ENCODE results near the gene NCAPG.

NCAPG gene

DNA sequence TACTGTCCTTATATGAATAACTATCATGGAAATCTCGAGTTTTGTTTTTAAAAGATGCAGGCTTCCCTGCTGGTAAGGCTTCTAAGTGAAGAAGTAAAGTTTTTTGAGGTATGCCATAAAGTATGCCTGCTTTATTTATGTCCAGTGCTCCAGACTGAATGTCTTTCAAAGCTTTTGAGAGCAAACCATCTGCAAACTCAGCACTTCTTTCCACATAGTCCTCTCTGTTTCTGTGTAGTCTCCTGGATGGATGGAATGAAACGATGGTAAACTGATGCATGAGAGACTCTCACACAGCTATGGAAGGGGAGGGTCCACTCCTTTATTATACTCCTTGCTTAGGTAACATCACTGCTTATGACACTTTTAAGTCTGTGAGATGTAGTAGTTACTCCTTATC is 73.7 kb downstream of the NCAPG start:
- TF ChIP-seq, protein P1, sequence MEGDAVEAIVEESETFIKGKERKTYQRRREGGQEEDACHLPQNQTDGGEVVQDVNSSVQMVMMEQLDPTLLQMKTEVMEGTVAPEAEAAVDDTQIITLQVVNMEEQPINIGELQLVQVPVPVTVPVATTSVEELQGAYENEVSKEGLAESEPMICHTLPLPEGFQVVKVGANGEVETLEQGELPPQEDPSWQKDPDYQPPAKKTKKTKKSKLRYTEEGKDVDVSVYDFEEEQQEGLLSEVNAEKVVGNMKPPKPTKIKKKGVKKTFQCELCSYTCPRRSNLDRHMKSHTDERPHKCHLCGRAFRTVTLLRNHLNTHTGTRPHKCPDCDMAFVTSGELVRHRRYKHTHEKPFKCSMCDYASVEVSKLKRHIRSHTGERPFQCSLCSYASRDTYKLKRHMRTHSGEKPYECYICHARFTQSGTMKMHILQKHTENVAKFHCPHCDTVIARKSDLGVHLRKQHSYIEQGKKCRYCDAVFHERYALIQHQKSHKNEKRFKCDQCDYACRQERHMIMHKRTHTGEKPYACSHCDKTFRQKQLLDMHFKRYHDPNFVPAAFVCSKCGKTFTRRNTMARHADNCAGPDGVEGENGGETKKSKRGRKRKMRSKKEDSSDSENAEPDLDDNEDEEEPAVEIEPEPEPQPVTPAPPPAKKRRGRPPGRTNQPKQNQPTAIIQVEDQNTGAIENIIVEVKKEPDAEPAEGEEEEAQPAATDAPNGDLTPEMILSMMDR (IDR thresholded peaks at IDR 0.05; ENCODE audit: low read depth, low read length, poor library complexity, severe bottlenecking) = no peak
- no peak for TF ChIP-seq EZH2phosphoT487 (IDR thresholded peaks at IDR 0.05; ENCODE audit: borderline replicate concordance, low read length)
- no peaks in the 10 kb centered on the region for H3K9me3 ChIP-seq (ENCODE audit: control insufficient read depth, insufficient read depth, low read length)
- no peaks in the 10 kb centered on the region for H3K9me2 ChIP-seq (replicated peaks; ENCODE audit: control insufficient read depth, low read length)
- H3K4me3 ChIP-seq (ENCODE audit: low read length) = no peak overlapping the region
- no peaks in the 10 kb centered on the region for H3K79me2 ChIP-seq (ENCODE audit: control insufficient read depth, low read length)
- H3K4me1 ChIP-seq (ENCODE audit: control insufficient read depth, low read length) = no peaks in the 10 kb centered on the region
- H3F3A ChIP-seq (ENCODE audit: control insufficient read depth, insufficient read depth) = no peaks in the 10 kb centered on the region
- peaks cover 17% of the 10 kb centered on the region; the same call in 1 of the 2 replicates for H3K36me3 ChIP-seq (ENCODE audit: control insufficient read depth, low read length)
- no peak overlapping the region for H3K27ac ChIP-seq (ENCODE audit: low read depth, low read length)
- H3K27me3 ChIP-seq (ENCODE audit: control insufficient read depth, low read length) = no peaks in the 10 kb centered on the region
- no peaks in the 10 kb centered on the region for H4K20me1 ChIP-seq (ENCODE audit: control insufficient read depth, insufficient read depth, low read depth, low read length)
- no peak overlapping the region for H3K4me2 ChIP-seq (ENCODE audit: low read length)

DNA sequence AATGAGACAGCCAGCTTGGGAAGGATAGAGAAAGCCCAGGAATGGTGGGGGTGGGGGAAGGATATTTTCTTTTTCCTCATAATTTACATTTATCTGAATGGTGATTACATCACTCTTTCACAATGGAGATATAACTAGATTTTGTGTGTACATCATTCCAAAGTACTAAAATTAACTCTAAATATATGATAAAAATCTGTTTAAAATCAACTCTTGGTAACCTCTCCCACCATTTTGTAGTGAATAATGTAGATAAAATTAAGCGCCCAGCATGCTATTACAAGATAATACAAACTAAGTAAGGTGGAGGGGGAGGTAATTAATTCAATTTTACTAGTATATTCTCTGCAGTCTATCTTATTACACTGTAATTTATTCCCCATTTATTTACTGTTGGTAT is 78.9 kb downstream of the NCAPG start:
- Histone ChIP-seq H3K4me2 (ENCODE audit: low read length) (no peak overlapping the region), H4K20me1 (ENCODE audit: control insufficient read depth, insufficient read depth, low read depth, low read length) (no peaks in the 10 kb centered on the region), H3K9me3 (ENCODE audit: control insufficient read depth, insufficient read depth, low read length) (no peaks in the 10 kb centered on the region), H3K27me3 (ENCODE audit: control insufficient read depth, low read length) (no peaks in the 10 kb centered on the region), H3K36me3 (ENCODE audit: control insufficient read depth, low read length) (no peaks in the 10 kb centered on the region; the same call in 1 of the 2 replicates), H3K27ac (ENCODE audit: low read depth, low read length) (no peak overlapping the region), H3K9me2 (replicated peaks; ENCODE audit: control insufficient read depth, low read length) (no peaks in the 10 kb centered on the region), H3K4me3 (ENCODE audit: low read length) (no peak overlapping the region), H3K79me2 (ENCODE audit: control insufficient read depth, low read length) (no peaks in the 10 kb centered on the region), H3F3A (ENCODE audit: control insufficient read depth, insufficient read depth) (0 out of 2 replicates have a peak, but pooled peaks cover 3% of the 10 kb centered on the region), H3K4me1 (ENCODE audit: control insufficient read depth, low read length) (no peaks in the 10 kb centered on the region)
- no peak for TF ChIP-seq EZH2phosphoT487 (IDR thresholded peaks at IDR 0.05; ENCODE audit: borderline replicate concordance, low read length)
- TF ChIP-seq, protein P1 (IDR thresholded peaks at IDR 0.05; ENCODE audit: low read depth, low read length, poor library complexity, severe bottlenecking) = no peak

DNA sequence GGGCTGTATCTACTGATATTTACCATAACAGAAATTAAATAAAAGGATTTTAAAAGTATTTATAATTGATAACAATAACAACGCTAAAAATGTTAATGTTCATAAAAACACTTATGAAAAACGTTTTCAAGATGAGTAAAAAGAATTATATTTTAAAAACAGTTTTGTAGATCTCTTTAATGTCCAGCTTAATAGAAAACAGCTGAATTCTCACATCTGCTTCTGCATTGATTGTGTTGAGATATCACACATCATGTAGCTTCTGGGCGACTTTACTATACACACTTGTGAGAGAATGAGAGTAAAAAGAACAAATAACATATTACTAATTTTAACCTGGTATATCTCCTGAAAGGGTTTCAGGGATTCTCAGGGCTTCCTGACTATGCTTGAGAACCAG is 83.6 kb downstream of the NCAPG start:
- H3K27ac ChIP-seq (ENCODE audit: low read depth, low read length) = no peak overlapping the region
- no peaks in the 10 kb centered on the region for H3K4me1 ChIP-seq (ENCODE audit: control insufficient read depth, low read length)
- H3K27me3 ChIP-seq (ENCODE audit: control insufficient read depth, low read length) = no peaks in the 10 kb centered on the region
- TF ChIP-seq, protein P1 (IDR thresholded peaks at IDR 0.05; ENCODE audit: low read depth, low read length, poor library complexity, severe bottlenecking) = no peak
- TF ChIP-seq EZH2phosphoT487 (IDR thresholded peaks at IDR 0.05; ENCODE audit: borderline replicate concordance, low read length) = no peak
- 0 out of 2 replicates have a peak, but pooled peaks cover 3% of the 10 kb centered on the region for H3F3A ChIP-seq (ENCODE audit: control insufficient read depth, insufficient read depth)
- no peaks in the 10 kb centered on the region for H4K20me1 ChIP-seq (ENCODE audit: control insufficient read depth, insufficient read depth, low read depth, low read length)
- no peak overlapping the region for H3K4me2 ChIP-seq (ENCODE audit: low read length)
- no peaks in the 10 kb centered on the region for H3K79me2 ChIP-seq (ENCODE audit: control insufficient read depth, low read length)
- H3K36me3 ChIP-seq (ENCODE audit: control insufficient read depth, low read length) = peaks cover 15% of the 10 kb centered on the region
- H3K9me3 ChIP-seq (ENCODE audit: control insufficient read depth, insufficient read depth, low read length) = no peaks in the 10 kb centered on the region
- H3K9me2 ChIP-seq (replicated peaks; ENCODE audit: control insufficient read depth, low read length) = no peaks in the 10 kb centered on the region
- no peak overlapping the region for H3K4me3 ChIP-seq (ENCODE audit: low read length)
